Esophagus muscularis mucosa (tissue), 4 donors: ENCODE data around the gene EEF1AKMT3. TPM values are rescaled to one million over a fixed set of nuclear protein-coding genes. Genes with fewer than 3 reads are reported as not detected.

Source experiments
- DNase-seq: peaks from one replicate; pipeline ENCODE4 v3.0.0-alpha.2; 2017; ENCODE audit errors: extremely low spot score
- H3K27ac ChIP-seq, 4 donors: fragments of 200-600 bp; sonication (generic); replicated peaks in 1 of 4; 1 replicate in 3 of 4; 2 replicates in 1 of 4; pipeline ENCODE4 v1.5.1; 2016 to 2019; ENCODE audit warnings: mild to moderate bottlenecking in 1 of 4
- H3K27me3 ChIP-seq, 4 donors: fragments of 200-600 bp; sonication (generic); one replicate each; pipeline versions ENCODE4 v1.5.1 to v1.6.0; 2016 to 2019
- H3K36me3 ChIP-seq, 4 donors: fragments of 200-600 bp; sonication (generic); one replicate each; pipeline ENCODE4 v1.5.1; 2016 to 2019
- H3K4me1 ChIP-seq, 4 donors: fragments of 200-600 bp; sonication (generic); one replicate each; pipeline ENCODE4 v1.5.1; 2016 to 2019
- H3K4me3 ChIP-seq, 4 donors: fragments of 200-600 bp; sonication (generic); 1 replicate in 2 of 4; 2 replicates in 2 of 4; pipeline ENCODE4 v1.5.1; 2016 to 2019; ENCODE audit warnings: mild to moderate bottlenecking in 4 of 4, moderate library complexity in 1 of 4
- H3K9me3 ChIP-seq, 4 donors: fragments of 200-600 bp; sonication (generic); 1 replicate in 3 of 4; 2 replicates in 1 of 4; pipeline ENCODE4 v1.5.1; 2016 to 2019
- CTCF ChIP-seq, 3 experiments: fragments of 200-600 bp in 2 of 3; fragments of 450-650 bp in 1 of 3; sonication (generic) in 2 of 3; IDR thresholded peaks; one replicate each; pipeline ENCODE4 v1.5.1; 2017 to 2019; ENCODE audit warnings: antibody characterized with exemption in 3 of 3, mild to moderate bottlenecking in 2 of 3, moderate library complexity in 1 of 3
- EP300 ChIP-seq: sonication (generic); formaldehyde crosslinking; IDR thresholded peaks from one replicate; pipeline ENCODE4 v1.6.1; 2017; ENCODE audit warnings: antibody characterized with exemption
- POLR2A ChIP-seq: fragments of 450-650 bp; IDR thresholded peaks from one replicate; pipeline ENCODE4 v1.6.1; 2017; ENCODE audit warnings: antibody characterized with exemption, moderate library complexity, mild to moderate bottlenecking, low read depth
- POLR2AphosphoS5 ChIP-seq, 2 donors: sonication (generic); formaldehyde crosslinking; IDR thresholded peaks; one replicate each; pipeline ENCODE4 v1.6.1; 2017; ENCODE audit warnings: antibody characterized with exemption in 2 of 2
- WGBS: methylation state at CpG from one replicate; pipeline ENCODE4 v1.1.5; 2018; 5-methylcytosine and 5-hydroxymethylcytosine counted together
- intact Hi-C: fragments of 100-400 bp; cut with DNase I; formaldehyde crosslinking; loops from one replicate; pipeline ENCODE4 v1.15.1; 2023
- total RNA-seq, 4 donors: library from RNA; depleted of rRNA; stranded (reverse); fragments of >200 nt; gene quantifications; one replicate each; pipeline versions ENCODE4 v1.1.0 to v1.2.1, GENCODE V29; 2016

EEF1AKMT3 gene
- total RNA-seq, 4 donors from 2014 or later = 6.6 to 13.2 (median 10.0) TPM

DNA sequence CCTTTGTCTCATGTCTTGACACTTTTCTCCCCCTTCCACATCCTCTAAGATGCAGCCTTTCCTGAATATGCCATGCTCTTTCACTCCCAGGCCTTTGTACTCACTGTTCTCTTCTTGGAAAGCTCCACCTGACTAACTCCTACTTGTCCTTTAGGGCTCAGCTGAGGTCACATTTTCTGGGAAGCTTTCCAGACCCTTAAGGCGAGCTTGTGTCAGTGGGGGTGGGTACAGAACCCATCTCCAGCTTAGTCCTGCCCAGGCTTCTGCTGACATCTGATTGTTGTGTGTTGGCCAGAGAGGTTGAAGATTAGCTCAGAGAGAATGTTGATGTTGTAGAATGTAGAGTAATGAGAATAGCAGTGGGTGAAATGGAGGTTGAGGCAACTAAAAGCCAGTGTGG, 7.3 kb downstream of the EEF1AKMT3 start:
- H3K27me3 ChIP-seq = no peaks in the 10 kb centered on the region
- no peak for DNase-seq
- H3K9me3 ChIP-seq = no peaks in the 10 kb centered on the region
- intact Hi-C loops = loop anchor here (5.0 kb wide), 1 partner anchor 53 kb away; no protein-coding TSS in a partner anchor
- peaks cover 14 to 25% (median 20%) of the 10 kb centered on the region in 4 donors for H3K4me1 ChIP-seq
- peaks cover 0 to 37% (median 14%) of the 10 kb centered on the region in 4 donors for H3K36me3 ChIP-seq
- no peak overlapping the region for H3K4me3 ChIP-seq
- no peak overlapping the region for H3K27ac ChIP-seq
- 20% methylated on average over 1 of the region's 1 CpG for WGBS
- no peak for TF ChIP-seq CTCF (IDR thresholded peaks at IDR 0.05)
- no peak for TF ChIP-seq POLR2A
- TF ChIP-seq EP300 = no peak
- no peak for TF ChIP-seq POLR2AphosphoS5 (IDR thresholded peaks at IDR 0.05)

- Histone ChIP-seq H3K27me3 (no peaks in the 10 kb centered on the region), H3K36me3 (peaks cover 0 to 39% (median 18%) of the 10 kb centered on the region in 4 donors), H3K27ac (no peak overlapping the region), H3K9me3 (no peaks in the 10 kb centered on the region), H3K4me1 (peaks cover 14 to 28% (median 20%) of the 10 kb centered on the region in 4 donors), H3K4me3 (no peak overlapping the region)
- WGBS = 92% methylated on average over 3 of the region's 4 CpGs
- DNase-seq = no peak
- intact Hi-C loops = loop anchor here (5.0 kb wide), 1 partner anchor 52 kb away; no protein-coding TSS in a partner anchor
- TF ChIP-seq CTCF (IDR thresholded peaks at IDR 0.05) (no peak), POLR2A (no peak), POLR2AphosphoS5 (IDR thresholded peaks at IDR 0.05) (no peak), EP300 (no peak)
Measured at GRCh38 chr12:57780284-57780897, 8.0 kb downstream of the EEF1AKMT3 start.

DNA sequence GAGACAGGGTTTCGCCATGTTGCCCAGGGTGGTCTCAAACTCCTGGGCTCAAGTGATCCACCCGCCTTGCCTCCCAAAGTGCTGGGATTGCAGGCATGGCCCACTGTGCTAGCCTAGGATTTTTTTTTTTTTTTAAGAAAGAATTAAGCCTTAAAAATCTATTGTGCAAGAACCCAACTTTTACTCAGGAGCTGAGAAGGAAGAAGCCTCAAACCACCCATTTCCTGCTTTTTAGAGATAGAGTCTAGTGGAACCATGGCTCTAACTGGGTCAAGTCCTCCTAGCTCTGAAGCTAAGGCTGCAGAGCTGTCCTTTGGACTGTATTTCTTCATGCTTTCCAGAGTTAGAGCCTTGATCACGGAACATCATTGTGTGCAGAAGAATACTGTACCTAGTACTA, 8.8 kb downstream of the EEF1AKMT3 start:
- 92% methylated on average over 3 of the region's 3 CpGs for WGBS
- intact Hi-C loops = loop anchor here (5.0 kb wide), 1 partner anchor 51 kb away; no protein-coding TSS in a partner anchor
- no peak overlapping the region for H3K27ac ChIP-seq

DNA sequence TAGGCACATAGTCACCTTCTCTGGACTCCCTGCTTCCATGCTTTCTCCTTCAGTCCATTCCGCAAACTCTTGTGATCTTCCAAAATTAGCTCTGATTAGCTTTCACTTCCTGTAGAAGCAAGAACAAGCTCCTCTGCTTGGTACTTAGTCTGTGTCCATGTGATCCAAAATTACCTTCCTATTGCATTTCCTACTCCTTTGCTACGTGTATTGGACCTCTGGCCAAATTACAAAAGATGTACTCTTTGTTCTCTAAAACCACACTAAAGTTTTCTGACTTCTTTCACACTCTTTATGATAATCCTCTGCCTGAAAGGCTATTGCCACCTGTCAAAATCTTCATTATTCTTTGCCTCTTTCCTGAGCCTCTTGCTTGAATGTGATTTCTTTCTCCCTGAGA, 9.4 kb downstream of the EEF1AKMT3 start:
- H3K9me3 ChIP-seq = no peaks in the 10 kb centered on the region
- WGBS = 55% methylated on average over 2 of the region's 2 CpGs
- no peak for TF ChIP-seq EP300
- TF ChIP-seq POLR2AphosphoS5 (IDR thresholded peaks at IDR 0.05) = no peak
- TF ChIP-seq CTCF (IDR thresholded peaks at IDR 0.05) = no peak
- TF ChIP-seq POLR2A = no peak
- H3K27me3 ChIP-seq = no peaks in the 10 kb centered on the region
- intact Hi-C loops = loop anchor here (1.0 to 5.0 kb wide), 2 partner anchors 50 to 124 kb away; no protein-coding TSS in a partner anchor
- no peak for DNase-seq
- peak overlapping the region in 1 of 4 donors; percentile 74 for H3K27ac ChIP-seq
- H3K4me1 ChIP-seq = peaks cover 14 to 29% (median 20%) of the 10 kb centered on the region in 4 donors
- H3K4me3 ChIP-seq = no peak overlapping the region
- H3K36me3 ChIP-seq = peaks cover 8 to 43% (median 29%) of the 10 kb centered on the region in 4 donors

More for the DNA sequence above, 8.8 kb downstream of the EEF1AKMT3 start:
- Histone ChIP-seq H3K4me1 (peaks cover 14 to 29% (median 20%) of the 10 kb centered on the region in 4 donors), H3K27me3 (no peaks in the 10 kb centered on the region), H3K4me3 (no peak overlapping the region), H3K9me3 (no peaks in the 10 kb centered on the region), H3K36me3 (peaks cover 2 to 39% (median 24%) of the 10 kb centered on the region in 4 donors)
- TF ChIP-seq CTCF (IDR thresholded peaks at IDR 0.05) (no peak), EP300 (no peak), POLR2A (no peak), POLR2AphosphoS5 (IDR thresholded peaks at IDR 0.05) (no peak)
- DNase-seq = no peak
